Activated naive CD8-positive, alpha-beta T cell treated with anti-CD3 and anti-CD28 coated beads, Interleukin-2, amount 50 U/mL, for 24 hours (primary cell): ENCODE data around the gene ZC3H7B.
"Not testable (repeated sequence)": the region's sequence is repeated elsewhere in the genome, so short reads cannot be mapped to it uniquely, and the experiment has no call there.

Source experiments
- ATAC-seq: fragments of 150-1000 bp; cut with Tn5 transposase; one replicate; pipeline ENCODE4 v1.10.0; 2021
- DNase-seq: peaks from one replicate; pipeline ENCODE4 v3.0.0; 2021
- H3K27ac Mint-ChIP-seq: one replicate; pipeline ENCODE4 v1.8.0; 2021; ENCODE audit warnings: mild to moderate bottlenecking, mixed read lengths
- H3K27me3 Mint-ChIP-seq: one replicate; pipeline ENCODE4 v1.8.0; 2021; ENCODE audit warnings: mixed read lengths
- H3K36me3 Mint-ChIP-seq: one replicate; pipeline ENCODE4 v1.8.0; 2021; ENCODE audit warnings: low read depth, mixed read lengths
- H3K4me1 Mint-ChIP-seq: one replicate; pipeline ENCODE4 v1.8.0; 2021; ENCODE audit warnings: mixed read lengths
- H3K4me3 Mint-ChIP-seq: one replicate; pipeline ENCODE4 v1.8.0; 2021; ENCODE audit warnings: mild to moderate bottlenecking, moderate library complexity, mixed read lengths
- H3K9me3 Mint-ChIP-seq: one replicate; pipeline ENCODE4 v1.8.0; 2021; ENCODE audit warnings: mixed read lengths

The ZC3H7B gene

GRCh38 chr22:41274856-41275255 is 26.5 kb upstream of the ZC3H7B start:
- DNase-seq: no peak
- no peak for ATAC-seq
- Mint-ChIP-seq H3K4me3 (no peak overlapping the region), H3K27ac (no peak overlapping the region), H3K27me3 (no peaks in the 10 kb centered on the region), H3K4me1 (no peaks in the 10 kb centered on the region), H3K36me3 (peaks cover 58% of the 10 kb centered on the region), H3K9me3 (no peaks in the 10 kb centered on the region)

GRCh38 chr22:41280065-41280464 is 21.3 kb upstream of the ZC3H7B start:
- DNase-seq: no peak

GRCh38 chr22:41280854-41281253 is 20.5 kb upstream of the ZC3H7B start:
- Mint-ChIP-seq H3K36me3 (peaks cover 46% of the 10 kb centered on the region), H3K27me3 (no peaks in the 10 kb centered on the region), H3K9me3 (no peaks in the 10 kb centered on the region), H3K4me1 (peaks cover 29% of the 10 kb centered on the region), H3K4me3 (no peak overlapping the region), H3K27ac (no peak overlapping the region)
- DNase-seq: no peak
- ATAC-seq: no peak

More at GRCh38 chr22:41280065-41280464, 21.3 kb upstream of the ZC3H7B start:
- H3K9me3 Mint-ChIP-seq: no peaks in the 10 kb centered on the region
- peaks cover 47% of the 10 kb centered on the region for H3K36me3 Mint-ChIP-seq
- H3K27me3 Mint-ChIP-seq: no peaks in the 10 kb centered on the region
- ATAC-seq: no peak
- H3K27ac Mint-ChIP-seq: no peak overlapping the region
- H3K4me1 Mint-ChIP-seq: peaks cover 27% of the 10 kb centered on the region
- H3K4me3 Mint-ChIP-seq: no peak overlapping the region

GRCh38 chr22:41284465-41284864 is 16.9 kb upstream of the ZC3H7B start:
- ATAC-seq: no peak
- Mint-ChIP-seq H3K36me3 (peaks cover 29% of the 10 kb centered on the region), H3K27me3 (no peaks in the 10 kb centered on the region), H3K9me3 (no peaks in the 10 kb centered on the region), H3K4me3 (peak overlapping the region; percentile 86), H3K27ac (peak overlapping the region; percentile 81), H3K4me1 (peaks cover 43% of the 10 kb centered on the region)
- no peak for DNase-seq

GRCh38 chr22:41285441-41285819 is 15.9 kb upstream of the ZC3H7B start:
- H3K27ac Mint-ChIP-seq: peak overlapping the region; percentile 81
- peaks cover 27% of the 10 kb centered on the region for H3K36me3 Mint-ChIP-seq
- no peaks in the 10 kb centered on the region for H3K27me3 Mint-ChIP-seq
- DNase-seq: peak; percentile 89
- peak overlapping the region; percentile 86 for H3K4me3 Mint-ChIP-seq
- peaks cover 43% of the 10 kb centered on the region for H3K4me1 Mint-ChIP-seq
- H3K9me3 Mint-ChIP-seq: no peaks in the 10 kb centered on the region
- peak; percentile 75 for ATAC-seq

- Mint-ChIP-seq H3K27me3 (no peaks in the 10 kb centered on the region), H3K36me3 (peaks cover 21% of the 10 kb centered on the region), H3K4me1 (peaks cover 38% of the 10 kb centered on the region), H3K4me3 (peak within 1 kb of the TSS; percentile 86), H3K9me3 (no peaks in the 10 kb centered on the region), H3K27ac (peak within 1 kb of the TSS; percentile 81)
- peak; percentile 97 for DNase-seq
- ATAC-seq: peak; percentile 96
Observed at GRCh38 chr22:41285820-41286638, 15.3 kb upstream of the ZC3H7B start, which contains the start of gene RANGAP1. TSS of gene RANGAP1 (minus strand) at chr22:41286187. CDS start at chr22:41281044, 5,143 bp downstream.

GRCh38 chr22:41286639-41287091 is 14.7 kb upstream of the ZC3H7B start:
- peaks cover 37% of the 10 kb centered on the region for H3K4me1 Mint-ChIP-seq
- peaks cover 17% of the 10 kb centered on the region for H3K36me3 Mint-ChIP-seq
- no peaks in the 10 kb centered on the region for H3K27me3 Mint-ChIP-seq
- H3K27ac Mint-ChIP-seq: peak overlapping the region; percentile 81
- DNase-seq (peak; percentile 42), ATAC-seq (no peak)
- H3K4me3 Mint-ChIP-seq: peak overlapping the region; percentile 86
- no peaks in the 10 kb centered on the region for H3K9me3 Mint-ChIP-seq

GRCh38 chr22:41288245-41288946 is 12.9 kb upstream of the ZC3H7B start:
- Mint-ChIP-seq H3K4me1 (peaks cover 29% of the 10 kb centered on the region), H3K36me3 (peaks cover 9% of the 10 kb centered on the region), H3K9me3 (no peaks in the 10 kb centered on the region), H3K27me3 (no peaks in the 10 kb centered on the region), H3K27ac (no peak overlapping the region), H3K4me3 (peak overlapping the region; percentile 53)
- no peak for ATAC-seq
- no peak for DNase-seq

- Mint-ChIP-seq H3K36me3 (peaks cover 5% of the 10 kb centered on the region), H3K27ac (no peak overlapping the region), H3K4me3 (no peak overlapping the region), H3K4me1 (peaks cover 20% of the 10 kb centered on the region), H3K27me3 (no peaks in the 10 kb centered on the region), H3K9me3 (no peaks in the 10 kb centered on the region)
- no peak for ATAC-seq
- no peak for DNase-seq
Observed at GRCh38 chr22:41289671-41290070, 11.7 kb upstream of the ZC3H7B start.

- H3K9me3 Mint-ChIP-seq: no peaks in the 10 kb centered on the region
- H3K4me1 Mint-ChIP-seq: peaks cover 13% of the 10 kb centered on the region
- no peak overlapping the region for H3K4me3 Mint-ChIP-seq
- no peaks in the 10 kb centered on the region for H3K36me3 Mint-ChIP-seq
- H3K27ac Mint-ChIP-seq: no peak overlapping the region
- DNase-seq (no peak), ATAC-seq (no peak)
- H3K27me3 Mint-ChIP-seq: no peaks in the 10 kb centered on the region
Observed at GRCh38 chr22:41290262-41291221, 10.8 kb upstream of the ZC3H7B start.

GRCh38 chr22:41294816-41295215 is 6.5 kb upstream of the ZC3H7B start:
- not testable (repeated sequence) for ATAC-seq

GRCh38 chr22:41296826-41297667 is 4.3 kb upstream of the ZC3H7B start:
- ATAC-seq (no peak), DNase-seq (no peak)
- Mint-ChIP-seq H3K4me3 (no peak overlapping the region), H3K9me3 (no peaks in the 10 kb centered on the region), H3K27me3 (no peaks in the 10 kb centered on the region), H3K27ac (no peak overlapping the region), H3K4me1 (peaks cover 7% of the 10 kb centered on the region), H3K36me3 (no peaks in the 10 kb centered on the region)

More at GRCh38 chr22:41294816-41295215, 6.5 kb upstream of the ZC3H7B start:
- H3K4me1 Mint-ChIP-seq, H3K27me3 Mint-ChIP-seq, H3K9me3 Mint-ChIP-seq, DNase-seq, H3K27ac Mint-ChIP-seq, H3K4me3 Mint-ChIP-seq, H3K36me3 Mint-ChIP-seq: not testable (repeated sequence)

GRCh38 chr22:41300661-41301060 is 664 bp upstream of the ZC3H7B start:
- H3K27ac Mint-ChIP-seq: peak overlapping the region; percentile 74

More at GRCh38 chr22:41300661-41301060, 664 bp upstream of the ZC3H7B start:
- Mint-ChIP-seq H3K27me3 (no peaks in the 10 kb centered on the region), H3K36me3 (peaks cover 5% of the 10 kb centered on the region), H3K9me3 (no peaks in the 10 kb centered on the region), H3K4me3 (peak overlapping the region; percentile 73), H3K4me1 (peaks cover 33% of the 10 kb centered on the region)
- no peak for DNase-seq
- no peak for ATAC-seq
